IPS-18a (cell line): ENCODE results near the gene DAAM2.

Experiments
- H3K27ac ChIP-seq: one replicate; pipeline ENCODE4 v1.5.1; 2013; ENCODE audit warnings: low read length
- H3K27me3 ChIP-seq: one replicate; pipeline ENCODE4 v1.6.1; 2013; ENCODE audit warnings: mild to moderate bottlenecking, low read length; ENCODE audit not compliant: control insufficient read depth, insufficient read depth
- H3K36me3 ChIP-seq: one replicate; pipeline ENCODE4 v1.6.1; 2013; ENCODE audit warnings: low read depth, low read length; ENCODE audit not compliant: control insufficient read depth
- H3K4me1 ChIP-seq: one replicate; pipeline ENCODE4 v1.6.1; 2013; ENCODE audit warnings: low read depth, low read length; ENCODE audit not compliant: control insufficient read depth
- H3K4me3 ChIP-seq: one replicate; pipeline ENCODE4 v1.5.1; 2013; ENCODE audit warnings: low read length
- H3K9ac ChIP-seq: one replicate; pipeline ENCODE4 v1.6.1; 2013; ENCODE audit warnings: mild to moderate bottlenecking, low read length, moderate library complexity
- H3K9me3 ChIP-seq: one replicate; pipeline ENCODE4 v1.6.1; 2013; ENCODE audit warnings: low read depth, low read length; ENCODE audit not compliant: control insufficient read depth

DAAM2 gene

GRCh38 chr6:39792540-39793450 is 619 bp downstream of the DAAM2 start:
- H3K9ac ChIP-seq = no peak overlapping the region
- H3K27ac ChIP-seq = no peak overlapping the region
- peak overlapping the region; percentile 53 for H3K4me3 ChIP-seq
- peaks cover 20% of the 10 kb centered on the region for H3K27me3 ChIP-seq
- H3K4me1 ChIP-seq = no peaks in the 10 kb centered on the region
- no peaks in the 10 kb centered on the region for H3K9me3 ChIP-seq
- H3K36me3 ChIP-seq = no peaks in the 10 kb centered on the region

- H3K27ac ChIP-seq = no peak overlapping the region
- H3K36me3 ChIP-seq = no peaks in the 10 kb centered on the region
- peaks cover 20% of the 10 kb centered on the region for H3K27me3 ChIP-seq
- H3K9me3 ChIP-seq = no peaks in the 10 kb centered on the region
- no peak overlapping the region for H3K9ac ChIP-seq
- H3K4me3 ChIP-seq = no peak overlapping the region
- no peaks in the 10 kb centered on the region for H3K4me1 ChIP-seq
Measured at GRCh38 chr6:39793516-39793915, 1.3 kb downstream of the DAAM2 start.

- Histone ChIP-seq H3K9ac (no peak overlapping the region), H3K36me3 (no peaks in the 10 kb centered on the region), H3K27ac (no peak overlapping the region), H3K4me1 (no peaks in the 10 kb centered on the region), H3K4me3 (no peak overlapping the region), H3K27me3 (peaks cover 20% of the 10 kb centered on the region), H3K9me3 (no peaks in the 10 kb centered on the region)
Measured at GRCh38 chr6:39794231-39794630, 2.1 kb downstream of the DAAM2 start.

- Histone ChIP-seq H3K9ac (no peak overlapping the region), H3K27ac (no peak overlapping the region), H3K27me3 (peaks cover 15% of the 10 kb centered on the region), H3K36me3 (no peaks in the 10 kb centered on the region), H3K4me1 (no peaks in the 10 kb centered on the region), H3K4me3 (no peak overlapping the region), H3K9me3 (no peaks in the 10 kb centered on the region)
Measured at GRCh38 chr6:39797751-39798150, 5.6 kb downstream of the DAAM2 start.

GRCh38 chr6:39800034-39801032 is 8.2 kb downstream of the DAAM2 start:
- no peak overlapping the region for H3K9ac ChIP-seq
- no peaks in the 10 kb centered on the region for H3K27me3 ChIP-seq
- H3K9me3 ChIP-seq = no peaks in the 10 kb centered on the region
- H3K27ac ChIP-seq = no peak overlapping the region
- no peaks in the 10 kb centered on the region for H3K36me3 ChIP-seq
- H3K4me1 ChIP-seq = no peaks in the 10 kb centered on the region
- no peak overlapping the region for H3K4me3 ChIP-seq

- Histone ChIP-seq H3K27me3 (no peaks in the 10 kb centered on the region), H3K27ac (no peak overlapping the region), H3K4me3 (no peak overlapping the region), H3K9me3 (no peaks in the 10 kb centered on the region), H3K36me3 (no peaks in the 10 kb centered on the region), H3K9ac (no peak overlapping the region), H3K4me1 (no peaks in the 10 kb centered on the region)
Measured at GRCh38 chr6:39801456-39802251, 9.5 kb downstream of the DAAM2 start.

GRCh38 chr6:39803872-39804271 is 11.7 kb downstream of the DAAM2 start:
- Histone ChIP-seq H3K27ac (no peak overlapping the region), H3K27me3 (no peaks in the 10 kb centered on the region), H3K4me3 (no peak overlapping the region), H3K4me1 (peaks cover 11% of the 10 kb centered on the region), H3K9me3 (no peaks in the 10 kb centered on the region), H3K9ac (no peak overlapping the region), H3K36me3 (no peaks in the 10 kb centered on the region)

GRCh38 chr6:39804466-39805065 is 12.4 kb downstream of the DAAM2 start:
- no peak overlapping the region for H3K9ac ChIP-seq

GRCh38 chr6:39806278-39806677 is 14.1 kb downstream of the DAAM2 start:
- H3K4me1 ChIP-seq = peaks cover 22% of the 10 kb centered on the region

More at GRCh38 chr6:39804466-39805065, 12.4 kb downstream of the DAAM2 start:
- Histone ChIP-seq H3K4me3 (no peak overlapping the region), H3K36me3 (no peaks in the 10 kb centered on the region), H3K27ac (no peak overlapping the region), H3K27me3 (no peaks in the 10 kb centered on the region), H3K4me1 (peaks cover 15% of the 10 kb centered on the region), H3K9me3 (no peaks in the 10 kb centered on the region)

GRCh38 chr6:39808346-39808745 is 16.2 kb downstream of the DAAM2 start:
- Histone ChIP-seq H3K27ac (no peak overlapping the region), H3K27me3 (no peaks in the 10 kb centered on the region), H3K9ac (no peak overlapping the region), H3K9me3 (no peaks in the 10 kb centered on the region), H3K4me3 (no peak overlapping the region), H3K36me3 (no peaks in the 10 kb centered on the region), H3K4me1 (peaks cover 27% of the 10 kb centered on the region)

More at GRCh38 chr6:39806278-39806677, 14.1 kb downstream of the DAAM2 start:
- H3K4me3 ChIP-seq = no peak overlapping the region
- H3K9ac ChIP-seq = no peak overlapping the region
- H3K36me3 ChIP-seq = no peaks in the 10 kb centered on the region
- no peaks in the 10 kb centered on the region for H3K9me3 ChIP-seq
- no peaks in the 10 kb centered on the region for H3K27me3 ChIP-seq
- no peak overlapping the region for H3K27ac ChIP-seq
